HG02759 (cell line): ENCODE results near the gene FSCN2.
A peak's percentile ranks its signal among the peaks of the same experiment; 100 is the strongest.

Source experiments
- ATAC-seq: cut with Tn5 transposase; IDR thresholded peaks from one replicate; pipeline ENCODE4 v1.9.1; 2021; ENCODE audit warnings: mild to moderate bottlenecking, moderate library complexity; ENCODE audit not compliant: unreplicated experiment

FSCN2 gene, protein sequence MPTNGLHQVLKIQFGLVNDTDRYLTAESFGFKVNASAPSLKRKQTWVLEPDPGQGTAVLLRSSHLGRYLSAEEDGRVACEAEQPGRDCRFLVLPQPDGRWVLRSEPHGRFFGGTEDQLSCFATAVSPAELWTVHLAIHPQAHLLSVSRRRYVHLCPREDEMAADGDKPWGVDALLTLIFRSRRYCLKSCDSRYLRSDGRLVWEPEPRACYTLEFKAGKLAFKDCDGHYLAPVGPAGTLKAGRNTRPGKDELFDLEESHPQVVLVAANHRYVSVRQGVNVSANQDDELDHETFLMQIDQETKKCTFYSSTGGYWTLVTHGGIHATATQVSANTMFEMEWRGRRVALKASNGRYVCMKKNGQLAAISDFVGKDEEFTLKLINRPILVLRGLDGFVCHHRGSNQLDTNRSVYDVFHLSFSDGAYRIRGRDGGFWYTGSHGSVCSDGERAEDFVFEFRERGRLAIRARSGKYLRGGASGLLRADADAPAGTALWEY

DNA sequence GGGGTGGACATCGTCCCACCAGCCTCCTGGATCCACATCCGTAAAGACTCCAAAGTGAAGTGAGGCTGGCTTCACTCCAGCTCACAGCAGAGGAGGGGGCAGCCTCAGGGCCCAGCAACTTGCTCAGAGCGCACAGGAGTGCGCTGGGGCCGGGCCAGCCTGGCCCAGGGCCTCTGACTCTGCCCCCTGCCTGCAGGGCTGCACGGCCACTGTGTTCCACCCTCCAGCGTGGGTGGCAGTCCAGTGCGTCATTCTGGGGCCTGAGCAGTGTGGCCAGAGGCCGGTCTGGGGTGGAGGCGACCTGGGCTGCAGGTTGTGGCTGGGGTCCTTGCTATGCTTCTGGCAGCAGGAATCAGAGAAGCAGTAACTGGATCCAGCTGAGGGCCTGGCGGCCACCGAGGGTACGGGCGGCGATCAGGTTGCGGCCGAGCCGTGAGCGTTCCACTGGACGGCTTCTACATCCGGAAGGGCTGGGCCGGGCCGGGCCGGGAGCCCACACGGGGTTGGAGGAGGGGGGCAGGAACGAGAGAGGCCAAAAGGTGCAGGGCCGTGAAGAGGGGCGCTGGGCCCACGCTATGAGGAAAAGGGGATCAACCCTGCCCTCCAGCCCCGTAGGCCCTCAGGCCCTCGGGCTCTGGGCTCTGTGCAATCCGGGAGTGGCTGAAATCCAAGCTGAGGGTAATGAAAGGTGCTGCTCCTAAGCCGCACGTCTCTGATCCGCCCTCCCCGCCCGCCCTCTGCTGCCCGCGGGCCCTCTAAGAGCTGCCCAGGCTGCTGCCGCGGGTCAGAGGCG, at the start of gene FSCN2:
Gene FSCN2, plus strand, starts transcription at position 787 of the 793 bp plus-strand sequence. CDS start 155 bp downstream, outside the sequence.
- ATAC-seq = no peak

DNA sequence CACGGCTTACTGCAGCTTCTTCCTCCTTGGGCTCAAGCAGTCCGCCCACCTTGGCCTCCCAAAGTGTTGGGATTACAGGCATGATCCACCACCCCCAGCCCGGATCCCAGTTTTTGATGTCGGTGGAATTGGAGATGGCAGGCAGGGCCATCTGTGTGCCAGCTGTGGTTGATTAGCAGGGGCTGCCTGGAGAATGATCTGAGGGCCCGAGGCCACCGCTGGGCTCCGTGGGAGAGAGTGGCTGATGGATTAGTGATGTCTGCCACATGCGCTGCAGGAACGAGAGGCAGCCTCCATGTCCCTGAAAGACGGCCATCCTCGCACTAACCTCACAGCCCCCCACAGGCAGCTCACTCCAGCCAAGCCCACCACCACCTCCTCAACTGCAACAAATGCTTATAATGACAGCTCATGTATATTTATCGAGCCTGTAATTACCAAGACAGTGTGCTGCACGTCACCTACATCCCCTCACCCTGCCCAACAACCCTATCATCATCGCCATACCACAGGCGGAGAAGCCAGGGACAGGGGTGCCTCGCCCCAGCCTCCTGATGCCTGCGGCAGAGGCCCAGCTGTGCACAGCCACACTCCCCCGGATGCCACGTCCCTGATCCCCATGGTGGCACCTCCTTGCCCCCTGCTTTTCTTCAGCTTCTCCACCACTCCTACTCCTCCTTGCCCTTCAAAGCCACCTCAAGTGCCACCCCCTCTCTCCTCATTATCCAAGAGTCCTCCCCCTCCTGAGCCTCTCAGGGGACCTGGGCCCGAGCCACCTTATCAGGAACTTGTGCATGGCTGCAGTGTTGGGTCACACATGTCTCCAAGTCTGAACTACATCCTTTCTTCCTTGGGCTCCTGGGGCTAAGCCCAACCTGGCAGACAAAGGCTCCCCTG, 48.8 kb upstream of the FSCN2 start:
- ATAC-seq = no peak

DNA sequence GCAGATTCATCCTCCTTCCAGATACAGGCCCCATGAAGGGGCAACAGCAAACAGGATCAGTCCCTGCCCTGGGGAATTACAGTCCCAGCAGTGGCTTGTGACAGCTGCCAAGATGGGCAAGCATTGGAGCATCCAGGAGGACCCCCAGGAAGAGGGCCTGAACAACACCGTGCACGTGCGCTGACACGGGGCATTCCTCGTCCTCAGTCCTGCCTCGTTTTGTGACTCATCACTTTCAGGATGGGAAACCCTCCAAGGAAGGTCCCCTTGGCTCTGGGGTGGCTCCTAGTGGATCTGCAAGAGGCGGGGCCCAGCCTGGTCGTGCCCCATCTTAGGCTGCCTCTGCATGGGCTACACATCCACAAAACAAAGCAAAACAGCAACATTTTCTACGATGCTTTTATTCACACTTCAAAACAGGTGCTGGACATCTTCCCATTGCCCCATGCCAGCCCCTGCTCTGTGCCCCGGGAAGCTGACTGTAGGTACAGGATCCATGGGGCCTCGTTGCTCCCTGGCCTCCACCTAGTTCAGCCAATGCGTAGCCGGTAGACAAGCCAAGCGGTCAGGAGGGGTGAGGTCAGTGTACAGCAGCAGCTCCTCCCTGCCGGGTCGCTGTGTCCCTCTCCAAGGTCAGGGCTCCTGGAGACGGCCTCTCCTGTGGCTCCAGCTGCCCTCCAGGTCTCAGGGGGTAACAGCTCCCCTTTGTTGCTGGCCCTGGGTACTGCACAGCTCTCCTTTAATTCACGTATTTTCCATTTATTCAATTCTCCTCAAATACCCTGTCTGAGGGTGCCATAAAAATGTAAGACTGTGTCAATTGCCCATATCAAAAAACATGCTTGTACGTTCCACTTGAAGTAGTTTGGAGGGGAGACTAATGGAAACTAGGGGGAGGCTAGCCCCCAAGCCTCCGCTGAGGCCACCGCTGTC, 47.8 kb upstream of the FSCN2 start:
- no peak for ATAC-seq

DNA sequence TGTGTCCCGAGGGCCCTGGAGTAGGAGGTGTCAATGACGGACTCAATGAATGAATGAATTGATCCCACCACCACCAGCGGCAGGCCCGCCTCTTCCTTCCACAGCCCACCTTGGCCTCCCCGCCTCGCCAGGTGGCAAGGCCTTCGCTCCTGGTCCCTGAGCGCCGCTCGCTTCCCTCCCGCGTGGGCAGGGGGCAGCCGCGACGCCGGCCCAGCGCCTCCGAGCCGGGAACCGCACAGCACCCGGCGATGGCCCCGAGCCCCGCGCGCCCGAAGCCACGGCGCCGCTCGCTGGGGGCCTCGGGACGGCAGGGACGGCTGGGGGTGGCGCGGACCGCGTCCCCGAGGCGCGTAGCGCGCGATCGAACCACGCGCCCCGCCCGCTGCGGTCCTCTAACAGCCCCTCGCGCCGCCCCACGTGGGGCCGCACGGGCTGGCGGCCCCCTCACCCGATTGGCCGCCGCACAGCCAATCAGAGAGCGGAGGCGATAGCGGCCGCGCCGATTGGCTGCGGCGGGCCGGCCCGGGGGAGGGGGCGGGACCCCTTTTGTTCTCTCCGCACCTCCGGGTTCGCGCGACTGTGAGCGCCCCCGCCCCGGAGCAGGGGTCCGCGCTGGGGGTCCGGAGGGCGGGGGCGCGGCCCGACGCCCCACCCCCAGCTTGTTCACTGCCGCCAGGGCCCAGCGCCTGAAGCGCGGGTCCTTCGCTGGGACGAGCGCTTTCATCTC, 46.9 kb upstream of the FSCN2 start:
- ATAC-seq = no peak

DNA sequence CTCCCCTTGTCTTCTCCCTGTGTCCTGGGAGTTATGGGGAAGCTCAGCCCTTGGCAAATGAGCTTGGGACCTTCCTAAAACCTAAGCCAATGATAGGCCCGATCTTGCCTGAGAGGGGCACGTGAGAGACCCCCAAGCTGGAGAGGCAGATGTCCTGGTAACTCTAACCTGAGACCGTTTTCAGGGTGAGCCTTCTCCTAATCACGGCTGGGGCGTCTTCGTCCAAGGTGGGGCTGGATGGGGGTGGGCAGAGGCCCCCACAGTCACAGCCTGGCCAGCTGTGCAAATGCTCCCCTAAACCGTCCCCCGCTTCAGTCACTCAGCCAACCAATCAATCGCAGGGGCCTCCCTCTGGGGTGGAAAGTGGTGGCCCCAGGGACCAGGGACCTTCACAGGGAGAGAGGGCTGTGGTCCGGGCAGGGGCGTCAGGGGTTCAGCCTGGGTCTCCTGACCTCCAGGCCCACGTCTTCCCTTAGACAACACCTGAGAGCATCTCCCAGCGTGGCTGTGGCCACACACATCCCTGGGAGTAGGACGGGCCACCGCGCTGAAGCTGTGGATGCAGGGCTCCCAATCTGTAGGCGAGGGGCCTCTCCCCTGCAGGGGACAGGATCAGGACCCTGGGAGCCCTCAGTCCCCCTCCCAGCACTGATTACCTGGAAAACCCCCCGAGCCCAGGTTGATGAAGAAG, 46.2 kb upstream of the FSCN2 start:
- ATAC-seq = no peak

DNA sequence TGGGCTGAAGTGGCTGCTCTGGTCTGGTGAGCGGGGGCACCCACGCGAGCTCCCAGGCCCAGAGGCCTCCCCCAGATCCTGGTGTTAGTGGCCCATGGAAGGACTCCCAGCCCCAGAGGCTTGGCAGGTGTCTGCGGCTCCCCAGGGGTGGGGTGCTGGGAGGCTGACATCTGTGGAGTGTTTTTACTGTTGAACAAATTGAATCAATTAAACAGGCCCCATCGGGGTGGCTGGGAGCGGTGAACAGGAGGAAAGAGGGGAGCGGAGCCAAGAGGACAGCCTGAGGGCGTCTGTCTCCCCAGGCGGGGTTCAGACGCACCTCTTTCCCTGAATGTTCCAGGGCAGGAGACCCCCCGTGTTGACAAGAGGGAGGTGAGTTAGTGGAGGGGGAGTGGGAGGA, 45.5 kb upstream of the FSCN2 start:
- no peak for ATAC-seq

DNA sequence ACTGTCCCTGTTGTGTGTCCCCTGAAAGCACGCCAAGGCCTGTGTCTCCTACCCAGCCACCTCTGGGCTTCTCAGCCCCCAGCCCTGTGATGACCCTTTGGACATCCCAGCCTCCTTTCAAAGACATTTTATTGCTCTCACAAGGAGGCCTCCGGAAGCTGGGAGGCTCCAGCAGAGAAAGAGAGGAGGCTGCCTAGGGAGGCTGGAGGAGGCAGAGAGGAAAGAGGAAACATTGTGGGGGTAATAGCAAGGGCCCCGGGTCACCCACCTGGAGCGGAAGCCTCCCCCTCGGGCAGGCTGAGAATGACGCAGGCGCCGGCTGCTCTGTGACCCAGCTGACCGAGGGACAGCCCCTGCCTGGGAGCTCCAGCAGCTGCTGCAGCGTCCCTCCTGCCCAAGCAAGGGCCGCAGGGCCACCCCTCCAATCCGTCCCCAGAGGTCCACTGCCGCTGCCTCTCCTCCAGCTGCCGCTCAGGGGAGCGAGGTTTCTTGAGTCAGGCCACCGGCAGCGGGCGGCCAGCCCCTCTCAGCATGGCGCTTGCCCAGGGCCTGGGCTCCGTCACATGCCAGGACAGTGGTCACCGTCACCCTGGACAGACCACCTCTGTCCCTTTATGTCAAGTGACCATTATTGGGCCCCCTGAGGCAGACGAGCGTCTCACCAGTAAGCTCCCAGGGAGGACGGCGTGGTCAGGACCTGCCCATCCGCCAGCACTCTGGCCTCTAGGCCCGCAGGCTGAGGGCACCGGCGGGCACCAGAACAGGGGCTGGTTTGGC, 44.9 kb upstream of the FSCN2 start:
- ATAC-seq = no peak

DNA sequence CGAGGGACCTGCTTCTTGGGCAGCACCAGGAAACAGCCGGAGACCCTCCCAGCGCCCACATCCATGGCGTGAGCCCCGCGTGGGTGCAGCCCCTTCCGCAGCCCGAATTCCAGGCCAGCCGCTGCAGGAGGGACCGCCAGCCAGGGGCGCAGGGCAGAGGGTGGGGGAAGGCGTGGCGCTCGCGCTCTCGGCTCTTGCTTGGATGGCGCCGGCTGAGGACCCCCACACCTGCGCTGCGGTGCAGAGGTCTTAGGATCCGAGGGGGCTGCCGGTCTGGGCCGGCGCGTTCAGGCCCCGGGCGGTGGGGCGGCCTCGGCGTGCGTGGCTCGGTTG, 44.3 kb upstream of the FSCN2 start:
- ATAC-seq = no peak

DNA sequence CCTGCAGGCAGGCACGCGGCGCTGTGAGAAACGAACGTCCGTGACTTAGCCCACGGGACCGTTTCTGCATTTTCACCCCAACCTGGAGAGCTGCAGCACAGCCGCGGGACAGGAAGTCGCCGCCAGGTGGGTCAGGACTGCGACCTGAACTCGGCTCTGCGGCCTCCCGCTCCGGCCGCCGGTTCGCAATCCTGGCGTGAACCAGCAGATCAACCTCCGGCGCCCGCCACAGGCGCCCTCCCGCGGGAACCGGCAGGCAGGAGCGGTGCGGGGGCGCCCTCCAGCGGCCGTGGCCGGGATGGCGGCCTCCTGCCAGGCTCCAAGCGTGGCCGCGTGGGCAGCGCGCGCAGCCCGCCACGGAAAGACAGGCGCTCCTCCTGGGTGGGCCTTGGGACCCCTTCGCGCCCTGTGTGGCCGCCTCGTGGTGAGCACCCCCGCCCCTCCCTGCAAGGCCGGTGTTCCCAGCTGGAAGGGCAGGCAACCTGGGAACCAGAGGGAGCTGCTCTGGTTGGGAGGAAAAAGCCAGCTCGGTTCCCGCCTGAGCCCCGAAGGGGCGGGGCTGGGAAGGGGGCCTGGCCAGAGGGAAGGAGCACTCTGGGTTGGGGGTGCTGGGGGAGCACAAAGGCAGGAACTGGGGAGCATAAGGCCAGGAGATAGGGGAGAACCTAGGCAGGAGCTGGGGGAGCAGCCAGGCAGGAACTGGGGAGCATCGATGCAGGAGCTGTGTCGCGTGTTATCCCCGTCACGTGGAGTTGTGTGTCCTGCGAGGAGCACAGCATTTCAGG, 43.8 kb upstream of the FSCN2 start:
- peak; percentile 49 for ATAC-seq

DNA sequence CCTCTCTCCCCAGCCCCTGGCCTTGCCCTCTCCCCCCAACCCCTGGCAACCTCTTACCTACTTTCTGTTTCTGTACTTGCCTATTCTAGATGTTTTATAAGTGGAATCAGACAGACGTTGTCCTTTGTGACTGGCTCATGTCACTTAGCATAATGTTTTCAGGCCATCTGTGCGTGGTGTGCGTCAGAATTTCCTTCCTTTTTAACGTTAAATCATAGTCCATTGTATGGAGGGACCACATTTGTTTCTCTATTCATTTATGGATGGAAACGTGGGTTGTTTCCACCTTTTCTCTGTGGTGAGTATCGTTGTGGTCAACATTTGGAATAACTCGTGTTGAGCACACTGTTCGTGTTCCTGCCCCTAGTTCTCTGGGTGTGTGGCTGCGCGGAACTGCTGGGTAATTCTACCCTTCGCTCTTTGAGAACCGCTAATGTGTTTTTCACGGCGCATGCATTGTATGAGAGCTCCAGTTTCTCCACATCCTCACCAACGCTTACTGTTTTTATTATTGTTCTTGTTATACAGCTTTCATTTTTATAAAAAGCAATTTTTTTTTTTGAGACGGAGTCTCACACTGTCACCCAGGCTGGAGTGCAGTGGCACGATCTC, 41.9 kb upstream of the FSCN2 start:
- no peak for ATAC-seq

DNA sequence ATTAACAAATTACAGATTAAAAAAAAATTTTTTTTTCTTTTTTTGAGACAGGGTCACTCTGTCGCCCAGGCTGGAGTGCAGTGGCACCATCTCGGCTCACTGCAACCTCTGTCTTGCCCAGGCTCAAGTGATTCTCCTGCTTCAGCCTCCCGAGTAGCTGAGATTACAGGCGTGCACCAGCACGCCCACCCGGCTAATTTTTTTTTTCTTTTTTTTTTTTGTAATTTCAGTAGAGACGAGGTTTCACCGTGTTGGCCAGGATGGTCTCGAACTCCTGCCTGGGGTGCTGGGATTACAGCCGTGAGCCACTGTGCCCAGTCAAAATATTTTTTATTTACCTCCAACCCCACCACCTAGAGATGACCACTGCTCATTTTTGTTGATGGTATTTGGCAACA, 41.1 kb upstream of the FSCN2 start:
- ATAC-seq = no peak

DNA sequence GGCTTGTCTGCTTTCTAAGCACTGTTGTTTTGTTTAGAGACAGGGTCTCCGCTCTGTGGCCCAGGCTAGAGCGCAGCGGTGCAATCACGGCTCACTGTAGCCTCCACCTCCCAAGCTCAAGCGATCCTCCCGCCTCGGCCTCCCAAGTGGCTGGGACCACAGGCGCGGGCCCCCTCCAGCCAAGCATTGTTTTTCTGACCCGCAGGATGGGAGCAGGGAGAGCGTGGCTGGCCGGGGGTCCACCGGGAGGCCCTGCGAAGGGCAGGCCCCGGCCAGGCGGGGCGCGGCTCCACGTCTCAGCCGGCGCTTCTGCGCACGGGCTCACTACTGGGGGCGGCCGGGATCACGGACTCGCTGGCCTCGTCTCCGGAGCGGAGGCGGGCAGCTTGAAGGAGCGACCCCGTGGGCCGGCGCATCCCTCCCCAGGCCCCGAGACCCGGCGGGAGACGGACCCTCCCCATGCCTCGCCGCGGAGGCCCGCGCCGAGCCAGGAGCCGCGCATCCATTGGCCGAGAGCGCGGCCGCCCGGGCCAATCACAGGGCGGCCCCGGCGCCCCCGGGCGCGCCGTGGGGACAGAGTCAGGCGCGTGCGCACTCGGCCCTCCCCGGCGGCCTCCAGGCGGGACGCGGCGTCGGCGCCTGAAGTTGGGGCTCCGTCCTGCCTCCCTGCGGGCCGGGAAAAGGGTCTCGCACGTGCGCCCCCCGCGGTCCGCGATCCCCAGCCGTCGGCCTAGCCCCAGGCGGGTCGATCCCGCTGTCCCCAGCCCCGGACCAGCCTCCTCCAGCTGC, 40.5 kb upstream of the FSCN2 start:
- ATAC-seq = peak; percentile 74

DNA sequence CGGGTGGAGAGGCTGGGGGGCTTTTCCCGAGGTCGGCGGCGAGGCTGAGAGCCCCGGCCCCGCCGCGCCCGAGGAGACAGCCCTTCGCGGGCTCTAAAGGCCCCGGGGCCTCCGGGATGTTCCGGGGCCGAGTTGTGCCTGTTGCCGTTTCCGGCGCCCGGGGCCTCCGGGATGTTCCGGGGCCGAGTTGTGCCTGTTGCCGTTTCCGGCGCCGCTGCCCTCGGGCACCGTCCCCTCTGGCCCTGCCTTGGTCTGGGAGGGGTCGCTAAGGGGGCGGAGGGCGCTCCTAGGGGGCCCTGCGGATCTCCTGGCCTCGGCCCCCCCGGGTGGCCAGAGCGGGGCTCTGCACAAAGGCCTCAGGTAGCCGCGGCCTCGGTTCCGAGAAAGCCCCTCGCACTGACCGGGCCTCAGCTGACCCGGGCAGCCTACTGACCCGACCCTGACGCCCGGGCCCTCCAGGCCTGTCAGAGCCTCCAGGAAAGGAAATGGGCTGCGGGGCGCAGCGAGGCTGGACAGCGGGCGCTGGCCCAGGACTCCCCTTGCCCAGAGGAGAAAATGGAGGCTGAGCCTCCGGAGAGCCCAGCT, 39.8 kb upstream of the FSCN2 start:
- ATAC-seq = peak; percentile 12

DNA sequence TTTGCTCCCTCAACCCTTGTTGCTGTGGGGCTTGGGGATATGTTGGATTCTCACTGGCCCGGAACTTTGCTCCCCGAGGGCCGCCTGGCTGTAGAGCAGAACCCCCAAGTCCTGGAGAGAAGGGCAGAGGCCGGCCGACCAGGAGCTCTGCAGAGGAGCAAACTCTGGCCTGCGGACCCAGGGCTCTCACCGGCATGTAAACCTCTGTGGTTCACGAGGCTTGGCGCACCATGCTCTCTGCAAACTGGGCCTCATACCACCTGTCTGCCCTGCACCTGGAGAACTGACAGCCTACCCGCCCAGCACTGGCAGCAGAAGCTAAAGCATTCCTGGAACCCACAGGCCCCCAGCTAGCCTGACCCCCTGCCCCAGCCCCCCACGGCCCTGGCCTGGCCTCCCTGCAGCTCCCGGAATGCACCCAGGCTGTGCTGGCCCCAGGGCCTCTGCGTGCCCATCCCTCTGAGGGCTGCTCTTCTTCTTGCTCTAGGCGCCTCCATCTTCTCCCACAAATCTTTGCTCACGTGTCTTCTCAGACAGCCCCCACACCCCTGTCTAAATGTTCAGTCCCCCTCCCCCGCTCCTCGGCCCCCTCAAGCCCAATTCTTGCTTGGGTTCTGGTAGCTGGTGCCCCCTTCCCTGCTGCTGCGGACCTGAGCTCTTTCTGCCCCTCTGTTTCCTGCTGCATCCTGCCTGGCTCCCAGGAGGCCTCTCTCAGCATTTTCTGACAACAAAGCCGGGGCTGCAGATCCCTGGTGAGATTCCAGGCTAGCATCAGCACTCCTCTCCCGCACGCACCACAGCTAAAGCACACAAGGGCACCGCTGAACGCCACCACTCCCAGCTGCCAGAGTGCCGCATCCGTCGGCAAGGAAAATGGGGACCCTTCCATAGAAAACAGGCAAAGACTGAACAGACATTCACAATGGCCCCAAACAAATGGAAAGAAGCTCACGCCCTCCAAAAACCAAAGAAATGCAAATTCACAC, 38.9 kb upstream of the FSCN2 start:
- ATAC-seq = no peak
